Progenitor cell of endocrine pancreas (in vitro differentiated cells): Measurements from ENCODE around the gene KRT72. TPM values are rescaled to one million over a fixed set of nuclear protein-coding genes. Genes with fewer than 3 reads are reported as not detected.

Source experiments
- DNase-seq: peaks from one replicate; pipeline ENCODE4 v3.0.0; 2021; ENCODE audit warnings: low spot score; ENCODE audit not compliant: unreplicated experiment
- H3K27ac Mint-ChIP-seq: 2 replicates; pipeline ENCODE4 v1.8.0; 2021; ENCODE audit warnings: mild to moderate bottlenecking, moderate library complexity, mixed read lengths
- H3K27me3 Mint-ChIP-seq: 2 replicates; pipeline ENCODE4 v1.8.0; 2021; ENCODE audit warnings: mixed read lengths
- H3K36me3 Mint-ChIP-seq: 2 replicates; pipeline ENCODE4 v1.8.0; 2022; ENCODE audit warnings: mixed read lengths; ENCODE audit not compliant: insufficient read depth
- H3K4me1 Mint-ChIP-seq: 2 replicates; pipeline ENCODE4 v1.8.0; 2021; ENCODE audit warnings: low read depth, mixed read lengths
- H3K4me3 Mint-ChIP-seq: 2 replicates; pipeline ENCODE4 v1.8.0; 2021; ENCODE audit warnings: low read depth, mild to moderate bottlenecking, moderate library complexity, mixed read lengths
- H3K9me3 Mint-ChIP-seq: 2 replicates; pipeline ENCODE4 v1.8.0; 2021; ENCODE audit warnings: low read depth, mixed read lengths
- total RNA-seq: library from RNA; stranded (reverse); gene quantifications from 2 replicates; pipeline ENCODE4 v1.2.1, GENCODE V29; 2021
- TF ChIP-seq, protein P1 (sequence below): fragments of 200-600 bp; sonication (generic); IDR thresholded peaks from one replicate; pipeline ENCODE4 v1.5.0; 2021; ENCODE audit warnings: antibody characterized with exemption, mild to moderate bottlenecking; ENCODE audit not compliant: unreplicated experiment

Gene KRT72
- total RNA-seq, 1 donor from 2014 or later = not detected

DNA sequence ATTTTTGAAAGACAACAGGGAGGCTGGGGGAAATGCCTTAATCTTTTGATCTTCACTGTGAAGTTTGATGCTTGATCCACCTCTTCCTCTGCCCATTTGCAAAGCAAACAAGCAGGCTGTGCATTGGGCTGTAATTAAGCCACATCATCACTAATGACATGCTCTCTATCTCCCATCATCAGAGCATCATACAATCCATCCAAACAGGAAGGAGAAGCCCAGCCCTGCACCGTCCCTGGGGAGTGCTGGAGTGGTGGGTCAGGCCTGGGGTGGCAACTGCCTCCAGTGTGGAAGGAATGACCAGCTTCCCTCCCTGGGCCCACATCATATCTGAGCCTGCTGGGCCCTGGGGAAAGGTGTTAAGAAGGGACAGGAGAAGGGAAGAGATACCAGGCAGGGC is 20.8 kb downstream of the KRT72 start:
- TF ChIP-seq, protein P1, sequence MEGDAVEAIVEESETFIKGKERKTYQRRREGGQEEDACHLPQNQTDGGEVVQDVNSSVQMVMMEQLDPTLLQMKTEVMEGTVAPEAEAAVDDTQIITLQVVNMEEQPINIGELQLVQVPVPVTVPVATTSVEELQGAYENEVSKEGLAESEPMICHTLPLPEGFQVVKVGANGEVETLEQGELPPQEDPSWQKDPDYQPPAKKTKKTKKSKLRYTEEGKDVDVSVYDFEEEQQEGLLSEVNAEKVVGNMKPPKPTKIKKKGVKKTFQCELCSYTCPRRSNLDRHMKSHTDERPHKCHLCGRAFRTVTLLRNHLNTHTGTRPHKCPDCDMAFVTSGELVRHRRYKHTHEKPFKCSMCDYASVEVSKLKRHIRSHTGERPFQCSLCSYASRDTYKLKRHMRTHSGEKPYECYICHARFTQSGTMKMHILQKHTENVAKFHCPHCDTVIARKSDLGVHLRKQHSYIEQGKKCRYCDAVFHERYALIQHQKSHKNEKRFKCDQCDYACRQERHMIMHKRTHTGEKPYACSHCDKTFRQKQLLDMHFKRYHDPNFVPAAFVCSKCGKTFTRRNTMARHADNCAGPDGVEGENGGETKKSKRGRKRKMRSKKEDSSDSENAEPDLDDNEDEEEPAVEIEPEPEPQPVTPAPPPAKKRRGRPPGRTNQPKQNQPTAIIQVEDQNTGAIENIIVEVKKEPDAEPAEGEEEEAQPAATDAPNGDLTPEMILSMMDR = no peak
- Mint-ChIP-seq H3K27ac (no peak overlapping the region), H3K27me3 (peaks cover 45% of the 10 kb centered on the region), H3K36me3 (no peaks in the 10 kb centered on the region), H3K4me1 (no peaks in the 10 kb centered on the region), H3K4me3 (no peak overlapping the region), H3K9me3 (no peaks in the 10 kb centered on the region)
- no peak for DNase-seq

DNA sequence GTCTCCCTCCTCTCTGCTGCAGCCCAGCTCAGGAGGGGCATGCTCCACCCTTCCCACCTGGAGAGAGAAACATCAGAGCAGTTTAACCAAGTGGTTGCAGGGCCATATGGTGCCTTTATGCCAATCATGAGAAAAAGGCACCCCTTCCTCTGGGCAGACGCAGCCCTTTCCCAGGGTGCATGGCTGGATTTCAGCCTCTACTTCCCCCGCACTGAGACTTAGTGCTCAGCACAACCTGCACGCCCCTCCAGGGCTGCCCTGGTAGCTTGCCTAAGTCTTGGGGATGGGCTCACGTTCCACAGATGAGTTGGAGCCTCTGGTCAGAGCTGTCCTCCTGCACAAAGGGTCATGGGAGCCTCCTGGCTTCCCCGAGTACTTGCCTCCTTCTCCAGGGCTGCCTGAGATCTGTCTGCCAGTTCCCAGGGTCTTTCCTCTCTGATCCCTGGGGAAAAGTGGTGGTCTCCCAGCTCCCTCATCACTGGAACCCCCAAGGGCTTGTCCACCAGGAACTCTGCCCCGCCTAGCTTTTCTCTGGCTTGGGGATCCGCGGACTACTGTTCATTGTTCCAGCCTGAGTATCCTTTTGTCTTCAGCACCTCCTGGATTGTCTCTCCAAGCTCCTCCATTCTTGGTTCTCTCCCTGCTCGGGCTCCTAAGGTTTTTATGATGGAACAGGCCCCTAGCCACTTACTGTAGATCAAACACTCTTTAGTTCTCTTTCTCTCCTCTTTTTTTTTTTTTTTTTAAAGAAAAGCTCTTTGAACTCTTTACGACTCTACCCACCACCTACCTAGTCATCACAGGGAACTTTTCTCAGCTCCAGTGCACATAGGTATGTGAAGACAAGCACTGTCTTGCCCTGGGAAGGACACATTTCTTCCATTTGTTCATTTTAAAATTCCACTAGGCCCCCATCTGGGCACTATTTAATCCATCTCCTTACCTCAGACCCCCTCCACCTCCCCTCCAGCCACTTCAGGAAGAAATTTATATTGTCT is 21.5 kb downstream of the KRT72 start:
- Mint-ChIP-seq H3K27me3 (peaks cover 41% of the 10 kb centered on the region), H3K4me1 (no peaks in the 10 kb centered on the region), H3K9me3 (no peaks in the 10 kb centered on the region), H3K4me3 (no peak overlapping the region), H3K27ac (no peak overlapping the region), H3K36me3 (no peaks in the 10 kb centered on the region)
- TF ChIP-seq, protein P1 = no peak
- no peak for DNase-seq

DNA sequence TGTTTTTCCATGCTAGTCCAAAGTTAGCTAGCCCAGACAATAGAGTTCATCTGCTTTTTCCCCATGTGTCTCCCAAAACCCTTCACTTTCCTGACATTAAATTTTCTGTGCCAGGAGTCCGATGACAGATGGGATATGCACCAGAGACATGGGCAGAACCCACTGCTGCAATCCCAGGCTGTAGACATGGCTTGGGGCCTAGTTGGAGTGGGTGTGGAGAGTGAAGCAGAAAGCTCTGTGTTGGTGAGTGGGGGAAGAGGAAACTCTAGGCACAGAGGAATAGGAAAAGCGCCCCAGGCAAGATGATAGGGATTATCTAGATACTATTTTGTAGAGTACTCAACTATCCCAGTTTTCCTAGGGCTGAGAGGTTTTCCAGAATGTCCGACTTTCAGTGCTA is 22.8 kb downstream of the KRT72 start:
- no peak overlapping the region for H3K27ac Mint-ChIP-seq
- H3K4me3 Mint-ChIP-seq = no peak overlapping the region
- DNase-seq = no peak
- TF ChIP-seq, protein P1 = no peak
- H3K9me3 Mint-ChIP-seq = no peaks in the 10 kb centered on the region
- no peaks in the 10 kb centered on the region for H3K36me3 Mint-ChIP-seq
- H3K27me3 Mint-ChIP-seq = peaks cover 44% of the 10 kb centered on the region
- no peaks in the 10 kb centered on the region for H3K4me1 Mint-ChIP-seq

DNA sequence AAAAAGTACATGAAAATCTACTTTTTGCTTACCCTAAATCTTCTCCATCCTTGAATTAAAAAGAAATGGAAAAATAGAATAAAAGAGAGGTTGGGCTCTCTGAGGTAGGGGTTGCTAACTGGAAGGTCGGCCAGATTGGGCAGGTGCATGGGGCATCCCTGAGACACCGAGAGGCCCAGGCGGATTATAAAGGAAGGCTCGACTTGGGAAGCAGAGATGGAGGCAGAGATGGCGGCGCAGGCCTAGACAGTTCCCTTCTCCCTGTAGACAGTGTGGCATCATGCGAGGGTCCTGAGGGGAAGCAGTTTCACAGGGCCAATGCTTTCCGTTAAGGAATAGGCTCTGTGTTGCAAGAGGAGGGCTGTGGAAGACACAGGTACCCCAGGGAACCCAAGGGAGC is 23.9 kb downstream of the KRT72 start:
- DNase-seq = no peak
- TF ChIP-seq, protein P1 = no peak
- Mint-ChIP-seq H3K4me3 (no peak overlapping the region), H3K36me3 (no peaks in the 10 kb centered on the region), H3K9me3 (no peaks in the 10 kb centered on the region), H3K4me1 (no peaks in the 10 kb centered on the region), H3K27me3 (peaks cover 53% of the 10 kb centered on the region), H3K27ac (no peak overlapping the region)

DNA sequence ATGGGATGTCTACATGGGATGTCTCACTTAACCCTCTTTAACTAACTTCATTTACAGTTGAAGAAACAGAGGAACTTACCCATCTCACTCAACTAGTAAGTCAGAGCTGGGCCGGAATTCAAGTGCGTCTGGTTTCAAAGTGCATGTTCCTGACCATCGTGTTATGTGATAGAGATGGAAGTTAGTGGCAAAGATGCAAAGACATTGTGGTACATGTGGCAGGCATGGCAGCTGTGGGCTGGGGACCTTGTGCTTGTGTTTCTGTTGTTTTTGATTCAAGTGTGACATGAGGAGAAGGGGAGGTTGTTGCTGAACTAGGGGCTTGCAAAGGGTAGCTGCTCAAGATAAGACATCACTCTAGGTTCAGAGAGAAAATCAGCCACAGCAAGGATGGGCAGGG is 25.3 kb downstream of the KRT72 start:
- no peak overlapping the region for H3K27ac Mint-ChIP-seq
- no peaks in the 10 kb centered on the region for H3K4me1 Mint-ChIP-seq
- H3K4me3 Mint-ChIP-seq = no peak overlapping the region
- no peak for DNase-seq
- H3K9me3 Mint-ChIP-seq = no peaks in the 10 kb centered on the region
- peaks cover 48% of the 10 kb centered on the region for H3K27me3 Mint-ChIP-seq
- H3K36me3 Mint-ChIP-seq = no peaks in the 10 kb centered on the region
- TF ChIP-seq, protein P1 = no peak
